ENCODE data around the gene MBP.

MBP gene

GRCh38 chr18:76982841-76983583 lies 149.6 kb downstream of the MBP start:
- DNase-seq (ENCODE audit: low read depth): peak; percentile 73
- no peak overlapping the region for H3K4me3 ChIP-seq (ENCODE audit: low read depth, low read length)

GRCh38 chr18:76982038-76982437 lies 150.5 kb downstream of the MBP start:
- TF ChIP-seq CTCF (IDR thresholded peaks at IDR 0.05; ENCODE audit: low read depth, low read length): no peak
- TF ChIP-seq POLR2A (IDR thresholded peaks at IDR 0.05; ENCODE audit: extremely low read depth, insufficient read length): no peak
- no peak for TF ChIP-seq MYC (IDR thresholded peaks at IDR 0.05; ENCODE audit: low read depth, low read length)
- TF ChIP-seq MAX (IDR thresholded peaks at IDR 0.05; ENCODE audit: low read depth, low read length): no peak
- no peak overlapping the region for H3K4me3 ChIP-seq (ENCODE audit: low read depth, low read length)
- no peak for DNase-seq (ENCODE audit: low read depth)

More at GRCh38 chr18:76982841-76983583, 149.6 kb downstream of the MBP start:
- TF ChIP-seq POLR2A (IDR thresholded peaks at IDR 0.05; ENCODE audit: extremely low read depth, insufficient read length) (no peak), MYC (IDR thresholded peaks at IDR 0.05; ENCODE audit: low read depth, low read length) (no peak), MAX (IDR thresholded peaks at IDR 0.05; ENCODE audit: low read depth, low read length) (0 out of 2 replicates have a peak, but pooled peaks have one; percentile 18), CTCF (IDR thresholded peaks at IDR 0.05; ENCODE audit: low read depth, low read length) (peak; percentile 88)

GRCh38 chr18:76981396-76981968 lies 151.1 kb downstream of the MBP start:
- TF ChIP-seq MAX (IDR thresholded peaks at IDR 0.05; ENCODE audit: low read depth, low read length) (no peak), MYC (IDR thresholded peaks at IDR 0.05; ENCODE audit: low read depth, low read length) (no peak), POLR2A (IDR thresholded peaks at IDR 0.05; ENCODE audit: extremely low read depth, insufficient read length) (no peak), CTCF (IDR thresholded peaks at IDR 0.05; ENCODE audit: low read depth, low read length) (no peak)
- no peak overlapping the region for H3K4me3 ChIP-seq (ENCODE audit: low read depth, low read length)
- DNase-seq (ENCODE audit: low read depth): no peak

- no peak overlapping the region for H3K4me3 ChIP-seq (ENCODE audit: low read depth, low read length)
- TF ChIP-seq POLR2A (IDR thresholded peaks at IDR 0.05; ENCODE audit: extremely low read depth, insufficient read length) (no peak), MYC (IDR thresholded peaks at IDR 0.05; ENCODE audit: low read depth, low read length) (no peak), CTCF (IDR thresholded peaks at IDR 0.05; ENCODE audit: low read depth, low read length) (no peak), MAX (IDR thresholded peaks at IDR 0.05; ENCODE audit: low read depth, low read length) (no peak)
Measured at GRCh38 chr18:76980663-76981395, 151.8 kb downstream of the MBP start.

GRCh38 chr18:76979906-76980305 lies 152.7 kb downstream of the MBP start:
- DNase-seq (ENCODE audit: low read depth): no peak
- H3K4me3 ChIP-seq (ENCODE audit: low read depth, low read length): no peak overlapping the region
- TF ChIP-seq CTCF (IDR thresholded peaks at IDR 0.05; ENCODE audit: low read depth, low read length): no peak
- TF ChIP-seq MYC (IDR thresholded peaks at IDR 0.05; ENCODE audit: low read depth, low read length): no peak
- TF ChIP-seq POLR2A (IDR thresholded peaks at IDR 0.05; ENCODE audit: extremely low read depth, insufficient read length): no peak
- TF ChIP-seq MAX (IDR thresholded peaks at IDR 0.05; ENCODE audit: low read depth, low read length): no peak

More at GRCh38 chr18:76980663-76981395, 151.8 kb downstream of the MBP start:
- no peak for DNase-seq (ENCODE audit: low read depth)
